ENCODE measurements around the gene LTBP1.

Gene LTBP1

GRCh38 chr2:33210626-33211025, 263.9 kb downstream of the LTBP1 start:
- no peak overlapping the region for H3K4me3 ChIP-seq (ENCODE audit: low read depth, low read length)
- TF ChIP-seq, protein P1, sequence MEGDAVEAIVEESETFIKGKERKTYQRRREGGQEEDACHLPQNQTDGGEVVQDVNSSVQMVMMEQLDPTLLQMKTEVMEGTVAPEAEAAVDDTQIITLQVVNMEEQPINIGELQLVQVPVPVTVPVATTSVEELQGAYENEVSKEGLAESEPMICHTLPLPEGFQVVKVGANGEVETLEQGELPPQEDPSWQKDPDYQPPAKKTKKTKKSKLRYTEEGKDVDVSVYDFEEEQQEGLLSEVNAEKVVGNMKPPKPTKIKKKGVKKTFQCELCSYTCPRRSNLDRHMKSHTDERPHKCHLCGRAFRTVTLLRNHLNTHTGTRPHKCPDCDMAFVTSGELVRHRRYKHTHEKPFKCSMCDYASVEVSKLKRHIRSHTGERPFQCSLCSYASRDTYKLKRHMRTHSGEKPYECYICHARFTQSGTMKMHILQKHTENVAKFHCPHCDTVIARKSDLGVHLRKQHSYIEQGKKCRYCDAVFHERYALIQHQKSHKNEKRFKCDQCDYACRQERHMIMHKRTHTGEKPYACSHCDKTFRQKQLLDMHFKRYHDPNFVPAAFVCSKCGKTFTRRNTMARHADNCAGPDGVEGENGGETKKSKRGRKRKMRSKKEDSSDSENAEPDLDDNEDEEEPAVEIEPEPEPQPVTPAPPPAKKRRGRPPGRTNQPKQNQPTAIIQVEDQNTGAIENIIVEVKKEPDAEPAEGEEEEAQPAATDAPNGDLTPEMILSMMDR (IDR thresholded peaks at IDR 0.05; ENCODE audit: borderline replicate concordance, insufficient read depth, low read depth, low read length), result no peak

GRCh38 chr2:33212151-33212550, 265.4 kb downstream of the LTBP1 start:
- TF ChIP-seq, protein P1 (IDR thresholded peaks at IDR 0.05; ENCODE audit: borderline replicate concordance, insufficient read depth, low read depth, low read length), result no peak
- H3K4me3 ChIP-seq (ENCODE audit: low read depth, low read length), result no peak overlapping the region

DNA sequence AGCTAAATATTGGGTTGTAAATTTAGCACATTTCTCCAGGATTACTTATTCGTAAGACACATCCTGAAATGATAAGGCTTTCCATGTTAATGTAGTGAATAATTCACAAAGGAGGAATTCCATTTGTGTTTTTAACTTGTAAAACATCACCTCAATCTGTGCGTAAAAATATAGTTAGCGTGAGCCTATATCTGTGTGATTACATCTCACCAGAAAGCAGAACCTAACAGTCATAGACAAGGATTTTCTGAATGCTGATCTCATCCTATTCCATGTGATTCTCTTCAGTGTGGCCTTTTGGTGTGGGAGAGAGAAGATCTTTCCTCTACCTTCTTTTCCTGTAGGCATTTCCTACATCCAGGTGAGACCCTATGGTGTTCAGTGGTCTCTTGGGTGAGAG, 266.5 kb downstream of the LTBP1 start:
- TF ChIP-seq, protein P1 (IDR thresholded peaks at IDR 0.05; ENCODE audit: borderline replicate concordance, insufficient read depth, low read depth, low read length), result no peak
- no peak overlapping the region for H3K4me3 ChIP-seq (ENCODE audit: low read depth, low read length)

DNA sequence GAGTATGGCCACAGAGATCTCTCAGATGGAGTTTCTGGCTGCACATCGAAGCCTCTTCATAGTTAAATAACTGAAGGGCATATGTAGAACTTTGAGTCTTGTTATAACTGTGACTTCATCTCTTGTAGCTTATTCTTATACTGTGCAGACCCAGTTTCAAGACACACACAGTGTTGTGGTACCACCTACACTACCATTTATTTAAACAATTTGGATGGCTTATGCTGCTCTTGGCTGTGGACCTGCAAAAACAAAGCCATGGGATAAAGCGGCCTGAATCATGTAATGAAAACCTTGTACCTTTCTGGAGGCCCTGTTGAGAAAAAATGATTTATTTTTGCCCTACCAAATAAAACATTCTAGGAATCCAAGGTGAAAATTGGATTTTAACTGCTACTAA, 266.9 kb downstream of the LTBP1 start:
- TF ChIP-seq, protein P1 (IDR thresholded peaks at IDR 0.05; ENCODE audit: borderline replicate concordance, insufficient read depth, low read depth, low read length), result no peak
- H3K4me3 ChIP-seq (ENCODE audit: low read depth, low read length), result no peak overlapping the region

DNA sequence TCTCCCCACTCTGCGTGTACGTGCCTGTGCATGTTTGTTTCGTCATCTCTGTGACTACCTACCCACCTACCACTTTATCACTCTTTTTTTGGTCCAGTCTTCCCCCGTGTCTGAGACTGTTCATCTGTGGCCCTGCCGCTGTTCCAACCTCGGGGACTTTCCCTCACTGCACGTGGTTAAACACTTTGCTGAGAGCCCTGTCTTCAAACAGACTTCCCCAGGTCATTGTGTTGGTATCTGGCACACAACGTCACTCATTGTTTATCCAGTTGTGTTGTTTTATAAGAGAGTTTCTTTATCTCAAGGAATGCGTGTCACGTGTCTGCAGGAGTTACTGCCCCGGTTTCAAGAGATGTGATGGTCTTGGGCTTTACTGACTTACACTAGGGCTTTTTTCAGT, 267.7 kb downstream of the LTBP1 start:
- H3K4me3 ChIP-seq (ENCODE audit: low read depth, low read length), result no peak overlapping the region
- TF ChIP-seq, protein P1 (IDR thresholded peaks at IDR 0.05; ENCODE audit: borderline replicate concordance, insufficient read depth, low read depth, low read length), result no peak

DNA sequence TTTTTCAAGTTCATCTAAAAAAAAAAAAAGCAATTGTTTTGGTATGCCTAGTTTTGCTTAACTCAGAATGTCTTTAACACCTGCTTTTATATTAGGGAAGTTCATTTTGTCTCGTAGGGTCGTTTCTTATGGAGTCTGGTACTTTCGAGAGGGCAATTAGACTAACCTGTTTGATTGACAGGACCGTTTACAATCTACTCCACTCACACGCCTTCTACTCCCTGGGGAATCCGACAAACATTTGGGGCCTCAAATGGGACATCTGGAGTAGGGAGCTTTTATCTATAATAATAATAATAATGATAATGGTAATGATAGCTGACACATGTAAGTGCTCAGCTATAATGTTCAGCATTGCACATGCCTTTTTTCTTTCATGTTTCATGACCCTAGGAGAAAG, 268.1 kb downstream of the LTBP1 start:
- TF ChIP-seq, protein P1 (IDR thresholded peaks at IDR 0.05; ENCODE audit: borderline replicate concordance, insufficient read depth, low read depth, low read length), result no peak
- H3K4me3 ChIP-seq (ENCODE audit: low read depth, low read length), result no peak overlapping the region

DNA sequence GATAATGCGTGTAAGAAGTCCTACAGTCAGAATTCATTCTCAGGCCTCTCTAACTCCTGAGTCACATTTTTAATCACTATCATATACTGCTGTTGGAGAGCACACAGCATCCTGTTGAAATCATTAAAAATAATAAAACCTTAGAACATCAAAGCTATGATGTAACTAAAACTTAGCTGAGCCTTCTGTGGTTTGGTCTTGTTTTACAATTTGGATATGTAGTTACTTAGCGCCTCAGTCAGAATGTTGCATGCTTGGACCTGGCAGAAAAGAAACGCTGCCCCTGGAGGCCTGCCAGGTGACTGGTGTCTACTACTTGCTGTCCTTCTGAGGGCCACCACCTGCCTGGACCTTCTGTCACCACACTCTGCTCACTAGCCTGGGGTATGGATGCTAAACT, 268.5 kb downstream of the LTBP1 start:
- TF ChIP-seq, protein P1 (IDR thresholded peaks at IDR 0.05; ENCODE audit: borderline replicate concordance, insufficient read depth, low read depth, low read length), result no peak
- no peak overlapping the region for H3K4me3 ChIP-seq (ENCODE audit: low read depth, low read length)

All from GM12875 (cell line).